ENCODE measurements around the gene DNM3.
"Not testable (repeated sequence)": the region's sequence is repeated elsewhere in the genome, so short reads cannot be mapped to it uniquely, and the experiment has no call there.

The DNM3 gene

GRCh38 chr1:172019976-172020375 is 178.7 kb downstream of the DNM3 start:
- no peak overlapping the region for H3K27ac ChIP-seq (ENCODE audit: low read depth, low read length)
- no peaks in the 10 kb centered on the region for H3K79me2 ChIP-seq (ENCODE audit: insufficient read depth, low read length)
- no peaks in the 10 kb centered on the region for H3K27me3 ChIP-seq (ENCODE audit: low read length)
- H3K4me2 ChIP-seq (ENCODE audit: low read depth, low read length, poor library complexity, severe bottlenecking) = no peak overlapping the region
- no peaks in the 10 kb centered on the region for H3K9me2 ChIP-seq (replicated peaks; ENCODE audit: insufficient read depth, low read length)
- H3F3A ChIP-seq (ENCODE audit: insufficient read depth) = no peaks in the 10 kb centered on the region
- no peaks in the 10 kb centered on the region for H3K9me3 ChIP-seq (ENCODE audit: insufficient read depth, low read length)
- no peak overlapping the region for H3K9ac ChIP-seq (ENCODE audit: low read length)
- no peaks in the 10 kb centered on the region for H3K36me3 ChIP-seq (ENCODE audit: low read length)
- H3K4me3 ChIP-seq (ENCODE audit: insufficient read depth, low read length, poor library complexity, severe bottlenecking) = no peak overlapping the region
- H4K20me1 ChIP-seq (ENCODE audit: low read depth, low read length) = no peaks in the 10 kb centered on the region
- TF ChIP-seq CTCF (IDR thresholded peaks at IDR 0.05; ENCODE audit: insufficient read depth, low read length, poor library complexity, severe bottlenecking) = no peak
- no peak for TF ChIP-seq EZH2phosphoT487 (conservative IDR thresholded peaks at IDR 0.05; ENCODE audit: low read length)
- no peak overlapping the region for H2AFZ ChIP-seq (ENCODE audit: low read depth, low read length, severe bottlenecking)

- Histone ChIP-seq H4K20me1 (ENCODE audit: low read depth, low read length) (no peaks in the 10 kb centered on the region), H2AFZ (ENCODE audit: low read depth, low read length, severe bottlenecking) (no peak overlapping the region), H3K79me2 (ENCODE audit: insufficient read depth, low read length) (no peaks in the 10 kb centered on the region), H3F3A (ENCODE audit: insufficient read depth) (no peaks in the 10 kb centered on the region), H3K9me2 (replicated peaks; ENCODE audit: insufficient read depth, low read length) (no peaks in the 10 kb centered on the region), H3K9ac (ENCODE audit: low read length) (no peak overlapping the region), H3K27ac (ENCODE audit: low read depth, low read length) (no peak overlapping the region), H3K9me3 (ENCODE audit: insufficient read depth, low read length) (no peaks in the 10 kb centered on the region), H3K36me3 (ENCODE audit: low read length) (no peaks in the 10 kb centered on the region), H3K4me3 (ENCODE audit: insufficient read depth, low read length, poor library complexity, severe bottlenecking) (no peak overlapping the region), H3K4me2 (ENCODE audit: low read depth, low read length, poor library complexity, severe bottlenecking) (no peak overlapping the region), H3K27me3 (ENCODE audit: low read length) (no peaks in the 10 kb centered on the region)
- TF ChIP-seq CTCF (IDR thresholded peaks at IDR 0.05; ENCODE audit: insufficient read depth, low read length, poor library complexity, severe bottlenecking) (no peak), EZH2phosphoT487 (conservative IDR thresholded peaks at IDR 0.05; ENCODE audit: low read length) (no peak)
Observed at GRCh38 chr1:172024516-172024915, 183.2 kb downstream of the DNM3 start.

- H3K9me3 ChIP-seq (ENCODE audit: insufficient read depth, low read length); H3K36me3 ChIP-seq (ENCODE audit: low read length); H2AFZ ChIP-seq (ENCODE audit: low read depth, low read length, severe bottlenecking); H4K20me1 ChIP-seq (ENCODE audit: low read depth, low read length); H3K27ac ChIP-seq (ENCODE audit: low read depth, low read length); H3K79me2 ChIP-seq (ENCODE audit: insufficient read depth, low read length); H3K9ac ChIP-seq (ENCODE audit: low read length); H3K4me2 ChIP-seq (ENCODE audit: low read depth, low read length, poor library complexity, severe bottlenecking); H3K4me3 ChIP-seq (ENCODE audit: insufficient read depth, low read length, poor library complexity, severe bottlenecking); H3K9me2 ChIP-seq (replicated peaks; ENCODE audit: insufficient read depth, low read length); H3K27me3 ChIP-seq (ENCODE audit: low read length); H3F3A ChIP-seq (ENCODE audit: insufficient read depth): not testable (repeated sequence)
Observed at GRCh38 chr1:172024944-172025738, 183.8 kb downstream of the DNM3 start.

GRCh38 chr1:172040466-172040865 is 199.2 kb downstream of the DNM3 start:
- H2AFZ ChIP-seq (ENCODE audit: low read depth, low read length, severe bottlenecking) = no peak overlapping the region
- no peaks in the 10 kb centered on the region for H4K20me1 ChIP-seq (ENCODE audit: low read depth, low read length)
- H3K4me3 ChIP-seq (ENCODE audit: insufficient read depth, low read length, poor library complexity, severe bottlenecking) = no peak overlapping the region
- H3F3A ChIP-seq (ENCODE audit: insufficient read depth) = no peaks in the 10 kb centered on the region
- H3K9me3 ChIP-seq (ENCODE audit: insufficient read depth, low read length) = no peaks in the 10 kb centered on the region
- no peaks in the 10 kb centered on the region for H3K36me3 ChIP-seq (ENCODE audit: low read length)
- no peaks in the 10 kb centered on the region for H3K79me2 ChIP-seq (ENCODE audit: insufficient read depth, low read length)
- no peaks in the 10 kb centered on the region for H3K27me3 ChIP-seq (ENCODE audit: low read length)
- TF ChIP-seq EZH2phosphoT487 (conservative IDR thresholded peaks at IDR 0.05; ENCODE audit: low read length) (no peak), CTCF (IDR thresholded peaks at IDR 0.05; ENCODE audit: insufficient read depth, low read length, poor library complexity, severe bottlenecking) (no peak)
- no peak overlapping the region for H3K4me2 ChIP-seq (ENCODE audit: low read depth, low read length, poor library complexity, severe bottlenecking)
- no peak overlapping the region for H3K9ac ChIP-seq (ENCODE audit: low read length)
- H3K27ac ChIP-seq (ENCODE audit: low read depth, low read length) = no peak overlapping the region
- no peaks in the 10 kb centered on the region for H3K9me2 ChIP-seq (replicated peaks; ENCODE audit: insufficient read depth, low read length)
